ENCODE measurements around the gene CRTC3.

DNA sequence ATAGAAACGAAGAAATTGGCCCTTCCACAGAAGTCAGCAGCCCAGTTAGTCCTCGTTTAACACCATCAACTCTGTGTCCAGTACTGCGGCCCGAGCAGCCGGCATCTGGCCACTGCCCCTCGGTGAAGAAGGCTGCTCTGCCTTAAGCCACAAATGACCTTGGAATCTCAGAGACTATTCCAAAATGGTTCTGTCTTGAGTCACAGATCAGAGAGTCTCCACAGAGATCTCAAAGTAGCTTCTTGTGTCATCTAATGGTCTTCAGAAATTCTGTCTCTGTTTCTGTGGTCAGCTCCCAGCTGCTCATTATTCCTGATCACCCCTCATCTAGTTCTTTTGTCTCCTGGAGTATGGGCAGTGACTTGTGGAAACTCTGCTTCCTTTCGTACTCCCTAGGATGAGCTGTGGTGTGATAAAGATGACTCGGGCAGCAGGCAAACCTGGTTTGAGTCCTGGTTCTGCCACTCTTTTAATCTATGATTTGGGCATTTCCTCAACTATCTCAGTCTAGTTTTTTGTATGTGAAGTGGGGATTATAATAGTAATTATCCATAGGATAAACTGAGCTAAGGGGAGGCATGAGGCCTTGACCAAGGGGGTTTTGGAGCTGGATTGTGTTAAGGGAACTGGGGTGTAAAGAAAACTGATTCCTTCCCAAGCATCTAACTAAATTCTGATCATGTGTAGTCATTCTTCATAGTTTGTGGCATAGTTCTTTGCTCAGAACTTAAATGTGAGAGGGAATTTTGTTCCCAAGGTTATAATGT, 22.6 kb downstream of the CRTC3 start:
- TF ChIP-seq SUZ12 (IDR thresholded peaks at IDR 0.05; ENCODE audit: extremely low read depth, insufficient read depth, insufficient read length) (no peak), YY1 (IDR thresholded peaks at IDR 0.05; ENCODE audit: insufficient read depth, insufficient read length) (no peak), ZNF274 (IDR thresholded peaks at IDR 0.05; ENCODE audit: low read depth, low read length) (no peak)

Data from NT2/D1 (cell line).